T-cell (primary cell): Measurements from ENCODE around the gene SPTB. TPM values are rescaled to one million over a fixed set of nuclear protein-coding genes. Genes with fewer than 3 reads are reported as not detected.
"Not testable (repeated sequence)": the region's sequence is repeated elsewhere in the genome, so short reads cannot be mapped to it uniquely, and the experiment has no call there.

Source experiments
- ATAC-seq, 4 experiments: fragments of 200-7000 bp in 3 of 4; fragments of 150-1000 bp in 1 of 4; cut with Tn5 transposase; replicated peaks in 1 of 4; 1 replicate in 3 of 4; 2 replicates in 1 of 4; pipeline ENCODE4 v1.10.0; 2021; ENCODE audit warnings: moderate library complexity in 3 of 4, mild to moderate bottlenecking in 2 of 4, moderate number of reproducible peaks in 1 of 4
- CTCF ChIA-PET, 2 donors: fragments of 300-600 bp; sonication (Branson Sonifier 250); formaldehyde crosslinking; loops; one replicate each; lab custom pipeline; 2022; ENCODE audit warnings: antibody characterized with exemption in 2 of 2; lab: Charles Lee
- POLR2A ChIA-PET, 2 donors: fragments of 300-600 bp; sonication (Branson Sonifier 250); formaldehyde crosslinking; loops; one replicate each; lab custom pipeline; 2022; ENCODE audit warnings: antibody characterized with exemption in 2 of 2; lab: Charles Lee
- DNase-seq, 35 experiments: peaks; one replicate each; pipeline versions ENCODE4 v3.0.0 to v3.0.0-alpha.2; 2013 to 2023
- H3K27ac ChIP-seq: one replicate; pipeline ENCODE4 v1.5.1; 2013; ENCODE audit warnings: low read length
- H3K27me3 ChIP-seq, 2 experiments: replicated peaks in 1 of 2; 1 replicate in 1 of 2; 2 replicates in 1 of 2; pipeline versions ENCODE4 v1.6.1 to v1.7.0; 2013; ENCODE audit warnings: low read length in 1 of 2, mixed read lengths in 1 of 2; ENCODE audit not compliant: control insufficient read depth in 2 of 2, insufficient read depth in 2 of 2; ENCODE audit errors: extremely low read depth in 1 of 2
- H3K36me3 ChIP-seq, 2 donors: 1 replicate in 1 of 2; 2 replicates in 1 of 2; pipeline versions ENCODE4 v1.6.1 to v1.7.0; 2013; ENCODE audit warnings: low read length in 1 of 2; ENCODE audit not compliant: control insufficient read depth in 2 of 2, insufficient read depth in 1 of 2; ENCODE audit errors: extremely low read depth in 1 of 2
- H3K4me1 ChIP-seq, 2 experiments: 1 replicate in 1 of 2; 2 replicates in 1 of 2; pipeline versions ENCODE4 v1.6.1 to v1.7.0; 2013; ENCODE audit warnings: low read length in 2 of 2, mixed read lengths in 1 of 2; ENCODE audit not compliant: insufficient read depth in 2 of 2, control insufficient read depth in 1 of 2; ENCODE audit errors: extremely low read depth in 1 of 2
- H3K4me3 ChIP-seq, 2 donors: 1 replicate in 1 of 2; 2 replicates in 1 of 2; pipeline versions ENCODE4 v1.5.1 to v1.7.0; 2013; ENCODE audit warnings: mild to moderate bottlenecking in 2 of 2, low read length in 1 of 2, moderate library complexity in 1 of 2; ENCODE audit not compliant: control insufficient read depth in 1 of 2; ENCODE audit errors: extremely low read depth in 1 of 2
- H3K9me3 ChIP-seq: 2 replicates; pipeline ENCODE4 v1.7.0; 2013
- H3K27ac Mint-ChIP-seq, 2 donors: one replicate each; pipeline ENCODE4 v1.8.0; 2020 to 2021; ENCODE audit warnings: mild to moderate bottlenecking in 2 of 2, mixed read lengths in 2 of 2
- H3K27me3 Mint-ChIP-seq, 2 donors: one replicate each; pipeline ENCODE4 v1.8.0; 2021 to 2022; ENCODE audit warnings: mixed read lengths in 2 of 2
- H3K36me3 Mint-ChIP-seq: one replicate; pipeline ENCODE4 v1.8.0; 2021; ENCODE audit warnings: mixed read lengths
- H3K4me1 Mint-ChIP-seq, 3 donors: one replicate each; pipeline ENCODE4 v1.8.0; 2020 to 2022; ENCODE audit warnings: mixed read lengths in 3 of 3, mild to moderate bottlenecking in 1 of 3
- H3K4me3 Mint-ChIP-seq, 3 donors: one replicate each; pipeline ENCODE4 v1.8.0; 2020 to 2022; ENCODE audit warnings: mild to moderate bottlenecking in 3 of 3, mixed read lengths in 3 of 3, moderate library complexity in 3 of 3
- H3K9me3 Mint-ChIP-seq, 3 donors: one replicate each; pipeline ENCODE4 v1.8.0; 2020 to 2022; ENCODE audit warnings: mixed read lengths in 3 of 3
- WGBS: methylation state at CpG from one replicate; pipeline ENCODE4 v1.1.5; 2013; ENCODE audit warnings: missing lambda C conversion rate; ENCODE audit not compliant: insufficient coverage; 5-methylcytosine and 5-hydroxymethylcytosine counted together
- total RNA-seq, 35 experiments: library from RNA in 6 of 35; stranded (reverse) in 6 of 35; fragments of 120-200 nt in 1 of 35; gene quantifications; one replicate each; pipeline versions ENCODE4 v1.2.1 to v1.2.4 and lab custom pipeline; 2013 to 2026

Gene SPTB
- total RNA-seq, 5 donors from 2014 or later (not counting 1 experiment from before 2014, with no cell fraction given) = 0.07 to 0.13 (median 0.09) TPM

- Mint-ChIP-seq H3K36me3 (peaks cover 14% of the 10 kb centered on the region), H3K9me3 (no peaks in the 10 kb centered on the region), H3K4me3 (peak overlapping the region; percentile 92 to 98 (median 93)), H3K4me1 (peaks cover 53 to 62% (median 59%) of the 10 kb centered on the region in 3 donors), H3K27me3 (peaks cover 0 to 3% of the 10 kb centered on the region in 2 donors), H3K27ac (peak overlapping the region; percentile 89 to 90)
- Histone ChIP-seq H3K27me3 (no peaks in the 10 kb centered on the region), H3K4me1 (peaks cover 17 to 34% of the 10 kb centered on the region in 2 experiments), H3K4me3 (peak overlapping the region; percentile 95 to 98), H3K9me3 (no peaks in the 10 kb centered on the region), H3K36me3 (peaks cover 0 to 3% of the 10 kb centered on the region in 2 donors), H3K27ac (peak overlapping the region; percentile 99)
- ChIA-PET CTCF (interaction anchor here (0.6 to 3.3 kb wide), 9 partner anchors 8 to 434 kb away, joined by 3 to 13 read pairs (median 4); partner anchors contain the start of gene MAX (in 1 of the 2)), POLR2A (interaction anchor here (0.6 to 2.2 kb wide), 18 partner anchors 8 to 800 kb away, joined by 3 to 20 read pairs (median 5); no protein-coding TSS in a partner anchor)
- WGBS = 14% methylated on average over 1 of the region's 4 CpGs
- DNase-seq (no peak), ATAC-seq (no peak)
Observed at GRCh38 chr14:64915029-64915424, 35.3 kb upstream of the SPTB start.

- H3K9me3 ChIP-seq = no peaks in the 10 kb centered on the region
- ATAC-seq (peak; percentile 97 to 99 (median 98)), DNase-seq (peak; percentile 88 to 99 (median 96))
- H3K27ac ChIP-seq = peak within 1 kb of the TSS; percentile 99
- no peaks in the 10 kb centered on the region for H3K9me3 Mint-ChIP-seq
- H3K27ac Mint-ChIP-seq = peak within 1 kb of the TSS; percentile 89 to 90
- peaks cover 14% of the 10 kb centered on the region for H3K36me3 Mint-ChIP-seq
- peaks cover 17 to 31% of the 10 kb centered on the region in 2 experiments for H3K4me1 ChIP-seq
- ChIA-PET POLR2A (interaction anchor here (0.6 to 2.2 kb wide), 19 partner anchors 9 to 799 kb away, joined by 3 to 20 read pairs (median 5); no protein-coding TSS in a partner anchor), CTCF (interaction anchor here (0.6 to 3.3 kb wide), 9 partner anchors 9 to 433 kb away, joined by 3 to 13 read pairs (median 4); partner anchors contain the start of gene MAX (in 1 of the 2))
- peaks cover 0 to 3% of the 10 kb centered on the region in 2 donors for H3K27me3 Mint-ChIP-seq
- peak within 1 kb of the TSS; percentile 95 to 98 for H3K4me3 ChIP-seq
- H3K27me3 ChIP-seq = no peaks in the 10 kb centered on the region
- peaks cover 47 to 56% (median 53%) of the 10 kb centered on the region in 3 donors for H3K4me1 Mint-ChIP-seq
- no peaks in the 10 kb centered on the region for H3K36me3 ChIP-seq
- peak within 1 kb of the TSS; percentile 92 to 98 (median 93) for H3K4me3 Mint-ChIP-seq
- WGBS = 0% methylated on average over 46 of the region's 49 CpGs
Observed at GRCh38 chr14:64914237-64915028, 34.7 kb upstream of the SPTB start, which contains the start of gene CHURC1. Gene CHURC1, plus strand, starts transcription at chr14:64914455. Its CDS starts 41 bp downstream, at chr14:64914496.

- H3K9me3 Mint-ChIP-seq, H3K9me3 ChIP-seq, ATAC-seq, DNase-seq, H3K27me3 ChIP-seq, H3K4me3 ChIP-seq, H3K36me3 ChIP-seq, H3K27me3 Mint-ChIP-seq: not testable (repeated sequence)
- ChIA-PET CTCF (interaction anchor here in 1 of 2 donors (3.3 kb wide), 1 partner anchor 14 kb away, joined by 13 read pairs; no protein-coding TSS in a partner anchor), POLR2A (interaction anchor here in 1 of 2 donors (0.6 to 2.2 kb wide), 2 partner anchors 14 to 47 kb away, joined by 3 to 10 read pairs; no protein-coding TSS in a partner anchor)
- no CpG with 5 or more reads among the region's 5 CpGs for WGBS
- Mint-ChIP-seq H3K4me3 (peak overlapping the region; percentile 92 to 98 (median 93)), H3K36me3 (peaks cover 14% of the 10 kb centered on the region), H3K27ac (peak overlapping the region; percentile 89 to 90), H3K4me1 (peaks cover 40 to 49% (median 48%) of the 10 kb centered on the region in 3 donors)
- Histone ChIP-seq H3K27ac (peak overlapping the region; percentile 99), H3K4me1 (peaks cover 16 to 27% of the 10 kb centered on the region in 2 experiments)
Observed at GRCh38 chr14:64913477-64913876, 33.8 kb upstream of the SPTB start.

GRCh38 chr14:64912261-64912660 is 32.6 kb upstream of the SPTB start:
- Mint-ChIP-seq H3K27ac (no peak overlapping the region), H3K4me3 (no peak overlapping the region), H3K36me3 (peaks cover 8% of the 10 kb centered on the region), H3K4me1 (peaks cover 28 to 38% (median 36%) of the 10 kb centered on the region in 3 donors), H3K27me3 (peaks cover 3 to 5% of the 10 kb centered on the region in 2 donors), H3K9me3 (no peaks in the 10 kb centered on the region)
- Histone ChIP-seq H3K27me3 (no peaks in the 10 kb centered on the region), H3K9me3 (no peaks in the 10 kb centered on the region), H3K4me3 (no peak overlapping the region), H3K27ac (no peak overlapping the region), H3K36me3 (no peaks in the 10 kb centered on the region), H3K4me1 (peaks cover 14 to 21% of the 10 kb centered on the region in 2 experiments)
- ChIA-PET CTCF (no interaction called here), POLR2A (no interaction called here)
- no peak for DNase-seq
- no peak for ATAC-seq
- no CpG with 5 or more reads among the region's 1 CpG for WGBS

GRCh38 chr14:64910847-64911495 is 31.3 kb upstream of the SPTB start:
- DNase-seq = no peak
- peaks cover 3 to 10% of the 10 kb centered on the region in 2 donors for H3K27me3 Mint-ChIP-seq
- Histone ChIP-seq H3K4me3 (no peak overlapping the region), H3K4me1 (peaks cover 13 to 14% of the 10 kb centered on the region in 2 experiments), H3K27ac (no peak overlapping the region), H3K27me3 (no peaks in the 10 kb centered on the region), H3K9me3 (no peaks in the 10 kb centered on the region), H3K36me3 (no peaks in the 10 kb centered on the region)
- WGBS = 73% methylated on average over 1 of the region's 3 CpGs
- H3K9me3 Mint-ChIP-seq = no peaks in the 10 kb centered on the region
- ATAC-seq = no peak
- no peak overlapping the region for H3K27ac Mint-ChIP-seq
- ChIA-PET CTCF (interaction anchor here (0.8 to 1.2 kb wide), 6 partner anchors 19 to 501 kb away, joined by 3 to 7 read pairs (median 4); no protein-coding TSS in a partner anchor), POLR2A (interaction anchor here in 1 of 2 donors (0.6 kb wide), 1 partner anchor 9 kb away, joined by 4 read pairs; no protein-coding TSS in a partner anchor)
- H3K4me3 Mint-ChIP-seq = no peak overlapping the region
- H3K4me1 Mint-ChIP-seq = peaks cover 18 to 26% (median 25%) of the 10 kb centered on the region in 3 donors
- no peaks in the 10 kb centered on the region for H3K36me3 Mint-ChIP-seq
